ENCODE measurements around the gene PALM. TPM values are rescaled to one million over a fixed set of nuclear protein-coding genes. Genes with fewer than 3 reads are reported as not detected.
"Not testable (repeated sequence)": the region's sequence is repeated elsewhere in the genome, so short reads cannot be mapped to it uniquely, and the experiment has no call there.

PALM gene, protein sequence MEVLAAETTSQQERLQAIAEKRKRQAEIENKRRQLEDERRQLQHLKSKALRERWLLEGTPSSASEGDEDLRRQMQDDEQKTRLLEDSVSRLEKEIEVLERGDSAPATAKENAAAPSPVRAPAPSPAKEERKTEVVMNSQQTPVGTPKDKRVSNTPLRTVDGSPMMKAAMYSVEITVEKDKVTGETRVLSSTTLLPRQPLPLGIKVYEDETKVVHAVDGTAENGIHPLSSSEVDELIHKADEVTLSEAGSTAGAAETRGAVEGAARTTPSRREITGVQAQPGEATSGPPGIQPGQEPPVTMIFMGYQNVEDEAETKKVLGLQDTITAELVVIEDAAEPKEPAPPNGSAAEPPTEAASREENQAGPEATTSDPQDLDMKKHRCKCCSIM
- total RNA-seq = not detected

DNA sequence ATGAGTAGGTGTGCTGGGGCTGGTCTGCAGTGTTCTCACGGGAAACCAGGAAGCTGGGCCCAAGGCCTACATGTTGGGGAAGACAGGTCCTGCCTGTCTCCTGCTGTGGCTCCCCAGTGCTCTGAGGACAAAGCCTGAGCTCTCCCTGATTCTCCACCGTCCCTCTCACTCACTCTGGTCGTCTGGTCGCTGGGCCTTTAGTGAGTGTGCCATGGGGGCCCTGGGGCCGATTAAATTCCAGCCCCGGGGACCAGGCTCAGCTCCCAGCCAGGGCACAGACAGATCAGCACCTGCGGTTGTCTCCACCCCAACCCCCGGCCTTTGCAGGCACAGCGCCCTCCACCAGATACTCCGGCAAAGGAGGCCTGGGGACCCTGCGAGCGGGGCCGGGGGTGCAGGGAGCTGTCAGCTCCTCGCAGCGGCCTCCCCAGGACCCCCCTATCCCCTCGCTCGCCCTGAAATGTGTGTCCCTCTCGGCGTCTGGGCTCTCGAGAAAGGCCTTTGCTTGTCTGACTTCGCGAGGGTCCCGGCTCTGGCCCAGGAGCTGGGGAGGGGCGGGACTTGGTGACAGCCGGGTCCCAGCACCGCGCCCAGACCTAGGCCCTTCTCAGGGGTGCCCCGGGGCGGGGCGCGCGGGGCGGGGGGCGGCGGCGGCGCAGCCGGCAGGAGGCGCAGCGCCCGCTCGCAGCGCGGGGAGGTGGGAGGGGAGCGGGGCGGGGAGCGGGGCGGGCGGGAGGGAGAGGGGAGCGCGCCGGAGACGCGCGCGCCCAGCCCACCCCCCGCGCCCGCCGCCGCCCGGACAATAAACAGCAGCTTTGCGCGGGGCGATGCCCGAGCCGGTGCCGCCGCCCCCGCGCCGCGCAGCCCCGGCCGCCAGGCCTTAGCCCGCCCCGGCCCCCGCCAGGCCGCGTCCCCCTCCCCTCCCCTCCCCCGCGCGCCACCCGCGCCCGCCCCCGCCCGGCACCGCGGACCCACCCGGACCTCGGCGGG, at the start of gene PALM:
Gene PALM (plus strand): TSS at position 782 of the 990 bp plus-strand sequence. CDS start 212 bp downstream, outside the sequence.
- no peak for DNase-seq

DNA sequence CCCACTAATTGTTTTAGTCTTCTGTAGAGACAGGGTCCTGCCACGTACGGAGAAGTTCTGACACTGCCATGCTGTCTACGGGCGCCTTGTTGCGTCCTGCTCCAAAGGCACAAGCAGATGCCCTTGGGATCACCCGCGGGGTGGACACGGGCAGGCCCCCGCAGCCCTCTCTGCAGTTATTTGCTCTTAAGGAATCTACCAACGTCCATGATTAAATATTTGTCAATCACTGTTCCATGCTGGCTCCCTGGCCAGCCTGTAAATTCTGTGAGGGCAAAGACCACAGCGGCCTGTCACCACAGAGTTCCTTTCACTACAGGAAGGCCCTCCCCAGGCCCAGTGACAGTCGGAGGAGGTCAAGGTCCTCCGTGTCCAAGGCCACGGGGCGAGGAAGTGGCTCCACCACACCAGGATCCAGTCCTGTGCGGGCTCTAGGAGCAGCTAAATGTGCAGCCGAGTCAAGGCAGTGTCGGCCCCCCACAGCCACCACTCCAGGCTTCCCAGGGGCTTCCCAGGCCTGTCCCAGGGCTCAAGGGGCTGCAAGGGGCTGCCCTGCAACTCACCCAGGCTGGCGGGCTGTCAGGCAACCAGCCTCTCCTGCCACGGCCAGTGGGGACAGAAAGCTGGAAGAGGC, 47.8 kb upstream of the PALM start:
- no peak for DNase-seq

DNA sequence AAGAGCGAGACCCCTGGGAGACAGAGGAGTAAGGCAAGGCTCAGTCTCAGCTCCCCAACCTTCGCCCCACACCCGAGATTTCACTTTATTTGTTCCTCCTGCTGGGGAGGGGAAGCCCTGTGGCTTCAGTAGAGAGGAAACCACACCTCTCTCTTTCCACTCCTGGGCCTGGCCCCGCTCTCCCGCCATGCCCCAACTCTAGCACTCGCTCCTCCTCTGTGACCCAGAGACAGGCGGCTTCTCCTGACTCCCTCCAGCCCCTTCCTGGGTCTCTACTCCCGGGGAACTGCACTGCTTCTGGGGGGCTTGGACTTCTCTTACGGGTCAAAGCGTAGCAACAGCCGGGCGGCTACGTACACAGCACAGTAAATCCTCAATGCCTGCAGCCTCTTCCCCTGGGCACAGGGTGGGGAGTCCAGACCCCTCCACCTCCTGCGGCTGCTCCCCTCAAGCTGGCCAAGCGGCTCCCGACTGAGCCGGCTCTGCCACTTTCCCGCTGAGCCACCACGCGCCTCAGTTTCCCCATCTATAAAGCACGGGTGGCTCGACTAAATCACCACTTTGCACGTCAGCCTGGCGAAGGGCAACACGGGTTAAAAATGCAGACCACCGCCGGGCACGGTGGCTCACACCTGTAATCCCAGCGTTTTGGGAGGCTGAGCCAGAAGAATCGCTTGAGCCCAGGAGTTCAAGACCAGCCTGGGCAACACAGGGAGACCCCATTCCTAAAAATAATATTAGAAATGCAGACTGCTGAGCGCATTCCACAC, 47.1 kb upstream of the PALM start:
- DNase-seq = peak; percentile 54

DNA sequence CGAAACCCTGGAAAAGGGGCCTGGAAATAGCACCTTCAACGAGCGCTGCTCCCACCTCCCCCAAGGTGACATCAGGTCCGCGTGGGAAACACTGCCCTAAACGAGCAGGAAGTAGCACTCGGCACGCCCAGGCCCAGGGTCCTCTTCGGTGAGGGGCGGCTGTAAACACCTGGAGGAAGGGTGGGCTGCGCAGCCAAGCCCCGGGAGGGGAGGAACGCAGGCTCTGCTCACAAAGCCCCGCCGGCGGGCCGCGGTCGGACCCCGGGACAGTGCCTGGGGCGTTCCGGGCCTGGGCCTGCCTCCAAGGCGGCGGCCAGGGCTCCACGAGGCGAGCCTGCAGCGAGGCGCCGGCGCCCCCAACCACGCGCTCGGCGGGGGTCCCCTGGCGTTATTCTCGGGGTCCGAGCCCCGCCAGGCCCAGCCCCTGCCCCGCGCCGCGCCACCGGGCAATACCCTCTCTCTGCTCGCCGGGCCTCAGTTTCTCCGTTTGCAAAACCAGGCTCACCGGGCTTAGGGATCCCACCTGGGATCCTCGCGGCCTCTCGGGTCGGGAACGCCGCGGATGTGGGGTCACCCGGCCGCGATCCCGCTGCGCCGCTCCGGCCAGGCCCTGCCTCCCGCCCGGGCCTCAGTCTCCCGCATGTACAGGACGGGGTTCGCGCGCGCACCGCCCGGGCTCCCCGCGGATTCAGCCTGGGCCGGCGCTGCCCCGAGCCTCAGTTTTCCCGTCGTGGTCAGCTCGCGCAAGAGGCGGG, 46.4 kb upstream of the PALM start:
- DNase-seq = peak; percentile 61

DNA sequence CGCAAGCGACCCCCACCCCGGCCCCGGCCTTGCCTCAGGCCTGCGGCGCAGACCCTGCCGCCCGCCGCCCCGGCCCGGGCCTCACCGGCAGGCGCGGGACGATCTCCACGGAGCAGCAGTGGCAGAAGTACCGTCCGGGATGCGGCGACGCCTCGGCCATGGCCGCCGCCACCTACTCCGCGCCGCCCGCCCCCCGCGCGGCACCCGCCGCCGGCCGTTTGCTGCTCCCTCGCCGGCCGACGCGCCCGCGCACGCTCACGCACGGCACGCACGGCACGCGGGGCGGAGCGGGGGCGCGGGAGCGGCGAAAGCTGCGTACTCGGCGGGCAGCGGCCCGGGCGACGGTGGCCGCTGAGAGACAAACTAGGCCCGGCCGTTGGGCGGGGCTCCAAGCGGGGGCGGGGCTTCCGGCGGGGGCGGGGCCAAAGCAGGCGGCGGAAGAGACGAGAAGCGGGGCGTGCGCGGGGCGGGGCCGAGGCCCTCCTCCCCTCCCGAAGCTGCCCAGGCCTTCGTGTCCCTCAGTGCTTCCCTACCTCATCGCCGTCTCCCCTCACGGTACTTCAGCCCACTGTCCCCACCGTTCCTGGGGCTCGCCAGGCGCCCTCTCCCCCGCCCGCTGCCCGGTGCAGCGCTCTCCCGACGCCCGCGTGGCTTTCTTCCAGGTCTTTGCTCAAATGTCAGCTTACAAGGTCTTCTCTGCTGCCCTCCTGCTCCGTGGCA, 45.6 kb upstream of the PALM start, which contains the start of gene RNF126:
Gene RNF126 (minus strand): TSS at position 253 of the 720 bp plus-strand sequence. CDS start 93 bp downstream, at position 160.
- peak; percentile 87 for DNase-seq

DNA sequence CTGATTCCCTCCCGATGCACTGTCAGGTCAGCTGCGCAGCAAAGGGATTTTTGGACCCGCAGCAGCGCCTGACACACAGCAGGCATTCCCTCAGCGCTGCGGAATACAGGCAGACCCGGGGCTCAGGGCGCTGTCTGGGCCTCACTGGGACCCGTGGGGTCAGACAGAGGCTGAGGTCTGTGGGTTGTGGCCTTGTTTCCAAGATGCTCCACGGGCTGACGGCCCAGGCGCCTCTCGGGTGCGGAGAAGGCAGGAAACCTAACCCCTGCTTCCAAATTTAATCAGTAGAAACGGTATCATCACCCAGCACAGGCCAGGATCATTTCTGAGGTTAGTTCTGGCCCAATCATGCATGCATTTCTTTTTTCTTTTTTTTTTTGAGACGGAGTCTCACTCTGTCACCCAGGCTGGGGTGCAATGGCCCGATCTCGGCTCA, 45.0 kb upstream of the PALM start:
- DNase-seq = no peak

DNA sequence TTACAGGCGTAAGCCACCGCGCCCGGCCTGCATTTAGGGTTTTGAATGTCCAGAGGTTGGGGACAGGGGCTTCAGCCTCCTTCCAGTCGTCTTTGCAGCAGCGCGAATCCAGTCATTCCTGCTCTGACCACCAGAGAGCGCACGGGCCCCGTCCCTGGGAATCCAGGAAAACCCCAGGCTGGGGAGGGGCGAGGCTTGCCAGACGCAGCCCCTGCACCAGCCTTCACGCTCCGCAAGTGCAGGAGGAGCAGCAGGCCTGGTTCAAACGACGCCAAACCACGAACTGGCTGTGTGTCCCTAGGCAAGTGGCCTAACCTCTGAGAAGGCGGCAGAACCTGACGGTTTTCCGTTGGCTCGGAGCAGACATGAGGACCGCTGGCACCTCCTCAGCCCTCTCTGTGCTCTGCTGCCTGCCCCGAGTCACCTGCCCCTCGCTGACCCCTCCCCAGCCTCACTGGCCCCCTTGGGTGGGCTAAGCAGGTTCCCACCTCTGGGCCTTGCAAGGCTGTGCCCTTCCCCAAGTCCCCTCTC, 43.8 kb upstream of the PALM start:
- DNase-seq = peak; percentile 82

DNA sequence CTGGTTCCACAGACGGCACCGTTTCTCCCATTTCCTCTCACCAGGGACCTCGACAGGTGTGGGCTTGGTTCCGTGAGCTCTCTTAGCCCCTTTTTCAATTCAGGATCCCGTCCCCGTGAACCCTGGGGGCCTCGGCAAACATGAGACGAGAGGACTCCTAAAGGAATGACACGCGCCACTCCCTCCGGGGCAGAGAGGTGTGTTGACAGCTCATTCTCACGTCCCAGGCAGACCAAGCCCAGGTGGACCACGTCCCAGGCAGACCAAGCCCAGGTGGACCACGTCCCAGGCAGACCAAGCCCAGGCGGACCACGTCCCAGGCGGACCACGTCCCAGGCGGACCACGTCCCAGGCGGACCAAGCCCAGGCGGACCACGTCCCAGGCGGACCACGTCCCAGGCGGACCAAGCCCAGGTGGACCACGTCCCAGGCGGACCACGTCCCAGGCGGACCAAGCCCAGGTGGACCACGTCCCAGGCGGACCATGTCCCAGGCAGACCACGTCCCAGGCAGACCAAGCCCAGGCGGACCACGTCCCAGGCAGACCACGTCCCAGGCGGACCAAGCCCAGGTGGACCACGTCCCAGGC, 41.7 kb upstream of the PALM start:
- DNase-seq = not testable (repeated sequence)

DNA sequence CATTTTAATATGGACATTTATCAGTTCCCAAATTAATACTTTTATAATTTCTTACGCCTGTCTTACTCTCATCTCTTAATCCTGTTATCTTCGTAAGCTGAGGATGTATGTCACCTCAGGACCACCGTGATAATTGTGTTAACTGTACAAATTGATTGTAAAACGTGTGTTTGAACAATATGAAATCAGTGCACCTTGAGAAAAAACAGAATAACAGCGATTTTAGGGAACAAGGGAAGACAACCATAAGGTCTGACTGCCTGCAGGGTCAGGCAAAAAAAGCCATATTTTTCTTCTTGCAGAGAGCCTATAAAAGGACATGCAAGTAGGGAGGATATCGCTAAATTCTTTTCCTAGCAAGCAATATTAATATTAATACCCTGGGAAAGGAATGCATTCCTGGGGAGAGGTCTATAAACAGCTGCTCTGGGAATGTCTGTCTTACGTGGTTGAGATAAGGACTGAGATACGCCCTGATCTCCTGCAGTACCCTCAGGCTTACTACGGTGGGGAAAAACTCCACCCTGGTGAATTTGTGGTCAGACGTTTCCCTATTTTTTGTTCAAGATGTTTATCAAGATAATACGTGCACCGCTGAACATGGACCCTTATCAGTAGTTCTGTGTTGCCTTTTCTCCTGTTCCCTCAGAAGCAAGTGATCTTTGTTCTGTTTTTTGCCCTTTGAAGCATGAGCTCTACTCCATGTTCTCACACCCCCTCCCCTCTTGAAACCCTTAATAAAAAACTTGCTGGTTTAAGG, 39.9 kb upstream of the PALM start:
- not testable (repeated sequence) for DNase-seq

DNA sequence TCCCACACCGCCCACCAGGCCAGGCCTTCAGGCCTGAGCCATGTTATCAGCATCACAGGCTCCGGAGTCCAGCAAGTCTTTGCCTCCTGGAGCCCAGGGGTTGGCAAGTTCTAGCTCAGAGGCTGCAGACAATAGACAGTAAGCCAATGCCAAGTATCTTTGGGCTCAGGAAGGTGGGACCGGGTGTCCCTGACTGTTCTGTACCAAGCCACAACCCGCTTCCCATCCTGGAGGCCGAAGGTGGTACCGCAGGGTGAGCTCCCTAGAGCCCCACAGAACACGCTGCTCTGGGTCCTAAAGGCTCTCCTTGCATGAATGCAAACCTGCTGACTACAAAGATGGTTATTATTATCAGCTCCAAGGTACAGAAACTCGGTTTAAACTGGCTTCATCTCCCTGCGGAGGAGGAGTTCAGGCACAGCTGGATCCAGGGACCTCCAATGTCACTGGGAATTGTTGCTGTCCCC, 38.1 kb upstream of the PALM start:
- DNase-seq = no peak

DNA sequence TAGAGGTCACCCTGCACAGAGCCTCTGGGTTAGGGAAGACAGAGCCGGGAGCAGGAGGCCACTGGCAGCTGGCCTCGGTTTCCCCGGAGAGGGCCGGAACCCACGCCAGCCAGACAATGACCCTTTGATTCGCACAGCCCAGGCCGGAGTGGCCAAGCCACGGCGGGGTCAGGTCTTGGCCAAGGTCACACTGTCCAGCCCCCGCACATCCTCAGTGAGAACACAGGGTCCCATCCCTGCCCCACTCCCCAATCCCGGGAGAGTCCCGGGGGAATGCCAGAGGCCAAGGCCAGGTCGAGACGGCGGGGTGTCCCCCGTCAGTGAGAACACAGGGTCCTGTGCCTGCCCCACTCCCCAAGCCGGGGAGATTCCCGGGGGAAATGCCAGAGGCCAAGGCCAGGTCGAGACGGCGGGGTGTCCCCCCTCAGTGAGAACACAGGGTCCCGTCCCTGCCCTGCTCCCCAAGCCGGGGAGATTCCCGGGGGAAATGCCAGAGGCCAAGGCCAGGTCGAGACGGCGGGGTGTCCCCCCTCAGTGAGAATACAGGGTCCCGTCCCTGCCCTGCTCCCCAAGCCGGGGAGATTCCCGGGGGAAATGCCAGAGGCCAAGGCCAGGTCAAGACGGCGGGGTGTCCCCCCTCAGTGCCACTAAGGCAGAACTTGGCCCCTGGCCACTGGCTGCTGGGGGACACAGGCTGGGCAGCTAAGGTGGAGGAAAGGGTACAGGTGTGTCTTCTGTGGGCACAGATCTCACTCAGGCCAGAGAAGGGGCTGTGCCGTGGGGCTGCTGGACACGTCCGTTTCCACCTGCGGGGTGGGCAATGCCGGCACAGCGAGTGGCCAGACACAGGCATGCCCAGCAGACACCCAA, 34.2 kb upstream of the PALM start:
- DNase-seq = no peak

DNA sequence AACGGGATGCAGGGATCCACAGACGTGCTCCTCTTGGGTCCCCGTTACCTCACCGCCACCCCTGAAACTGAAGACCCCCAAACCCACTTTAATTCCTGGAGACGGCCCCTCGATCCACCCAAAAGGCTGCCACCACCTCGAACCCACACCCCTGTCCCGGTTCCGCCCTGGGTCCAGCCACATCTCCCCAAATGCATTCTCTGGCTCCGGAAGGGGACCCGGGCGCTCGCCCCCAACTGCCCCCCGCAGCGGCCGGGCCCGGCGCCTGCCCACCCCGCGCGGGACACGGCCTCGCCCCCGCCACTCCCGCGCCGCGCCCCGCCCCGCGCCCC, 32.8 kb upstream of the PALM start:
- DNase-seq = no peak

DNA sequence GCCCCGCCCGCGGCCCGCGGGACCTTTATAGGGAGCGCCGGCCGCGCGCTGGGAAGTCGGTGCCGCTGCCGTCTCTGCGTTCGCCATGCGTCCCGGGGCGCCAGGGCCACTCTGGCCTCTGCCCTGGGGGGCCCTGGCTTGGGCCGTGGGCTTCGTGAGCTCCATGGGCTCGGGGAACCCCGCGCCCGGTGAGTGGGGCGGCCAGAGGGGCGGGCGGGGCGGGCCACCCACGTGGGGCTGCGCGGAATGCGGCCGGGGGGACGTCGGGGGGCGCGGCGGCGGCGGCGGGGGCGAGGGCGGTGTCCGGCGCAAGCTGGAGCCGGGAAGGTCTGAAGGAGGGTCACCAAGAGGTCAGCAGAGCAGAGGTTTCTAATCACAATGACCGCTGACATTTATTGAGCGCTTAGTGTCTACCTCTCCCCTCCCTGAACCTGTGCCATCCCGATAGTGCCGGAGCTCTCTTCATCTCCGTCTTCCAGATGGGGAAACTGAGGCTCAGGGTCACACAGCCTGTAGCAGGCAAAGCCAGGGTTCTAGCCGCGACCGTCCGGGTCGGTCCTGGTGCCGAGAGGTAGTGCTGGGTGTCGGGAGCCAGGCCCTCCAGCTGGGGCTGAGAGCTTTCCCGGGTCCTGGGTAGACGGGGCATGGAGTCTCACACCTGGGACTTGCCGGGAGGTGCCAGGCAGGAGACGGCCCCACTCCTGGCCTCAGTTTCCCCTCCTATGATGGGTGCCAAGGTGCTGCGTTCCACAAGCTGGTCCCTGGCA, 32.2 kb upstream of the PALM start, which contains the start of gene FSTL3:
Gene FSTL3 (plus strand): TSS at position 54 of the 767 bp plus-strand sequence. CDS start 32 bp downstream, at position 86.
- no peak for DNase-seq

DNA sequence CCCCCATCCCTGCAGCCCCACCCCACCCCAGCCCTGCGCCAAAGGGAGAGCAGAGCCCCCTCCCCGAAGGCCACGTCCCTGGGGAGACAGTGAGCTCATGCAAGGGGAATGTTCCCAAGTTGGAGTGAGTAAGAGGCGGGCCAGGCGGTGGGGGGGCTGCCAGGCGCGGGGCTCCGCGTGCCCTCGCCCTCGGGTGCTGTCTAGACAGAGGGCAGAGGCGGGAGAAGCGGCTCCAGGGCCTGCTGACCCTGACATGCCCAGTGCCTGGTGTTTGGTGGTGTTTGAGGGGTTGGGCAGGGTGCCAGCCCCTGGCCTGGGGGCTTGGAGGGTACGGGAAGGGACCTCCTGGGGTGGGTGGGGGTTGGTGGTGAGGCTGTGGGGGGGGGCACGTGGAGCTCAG, 31.5 kb upstream of the PALM start:
- DNase-seq = no peak

DNA sequence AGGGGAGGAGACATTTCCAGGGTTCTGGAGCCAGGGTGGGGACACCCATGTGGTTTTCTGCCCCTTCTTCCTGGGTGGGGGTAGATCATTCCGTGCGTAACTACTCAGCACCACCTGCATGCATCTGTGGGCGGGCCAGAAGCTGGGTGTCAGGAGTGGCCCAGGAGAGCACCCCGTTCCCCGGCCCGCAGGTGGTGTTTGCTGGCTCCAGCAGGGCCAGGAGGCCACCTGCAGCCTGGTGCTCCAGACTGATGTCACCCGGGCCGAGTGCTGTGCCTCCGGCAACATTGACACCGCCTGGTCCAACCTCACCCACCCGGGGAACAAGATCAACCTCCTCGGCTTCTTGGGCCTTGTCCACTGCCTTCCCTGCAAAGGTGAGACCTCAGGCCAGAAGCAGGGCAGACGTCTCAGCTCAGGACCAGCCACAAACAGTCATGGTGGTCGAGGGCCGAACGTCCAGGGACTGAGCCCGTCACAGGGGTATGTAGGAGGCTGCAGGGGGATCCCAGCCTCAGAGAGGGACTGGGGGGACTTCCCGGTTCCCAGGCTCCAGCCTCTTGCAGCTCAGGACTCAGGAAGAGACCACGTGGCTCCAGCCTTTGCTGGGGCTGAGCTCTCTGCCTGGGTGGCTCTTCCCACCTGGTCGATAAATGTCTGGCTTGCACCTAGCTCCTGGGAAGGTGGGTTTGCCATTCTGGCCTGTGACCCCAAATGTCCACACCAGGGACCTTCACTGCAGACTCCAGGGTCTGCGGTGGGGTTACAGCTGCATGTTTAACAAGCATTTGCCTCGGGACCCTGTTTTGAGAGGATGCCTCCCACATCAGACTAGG, 30.9 kb upstream of the PALM start:
- DNase-seq = no peak

DNA sequence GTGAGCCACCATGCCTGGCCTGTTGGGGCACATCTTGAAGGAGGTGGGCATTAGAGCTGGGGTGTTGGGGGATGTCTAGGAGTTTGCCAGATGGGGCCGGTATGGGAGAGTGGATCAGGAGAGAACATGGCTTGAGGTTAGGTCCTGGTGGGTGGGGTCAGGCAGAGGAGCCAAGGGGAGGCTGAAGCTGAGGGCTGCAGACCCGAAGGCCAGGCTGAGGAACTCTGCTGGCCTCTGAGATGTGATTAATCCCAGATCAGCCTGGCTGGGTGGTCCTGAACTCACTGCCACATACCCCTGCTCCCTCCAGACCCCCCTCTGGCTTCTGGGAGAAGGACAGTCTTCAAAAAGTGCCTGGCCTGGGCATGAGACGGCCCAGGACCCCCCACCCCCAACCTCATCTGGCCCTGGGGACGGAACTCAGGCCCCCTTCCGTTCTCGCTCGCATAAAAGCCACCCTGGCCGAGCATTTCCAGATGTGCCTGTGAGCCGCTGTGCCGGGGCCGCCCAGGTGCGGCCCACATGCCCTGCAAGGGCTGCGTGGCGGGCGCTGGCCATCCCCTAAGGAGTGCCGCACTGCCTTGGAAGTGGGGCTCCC, 29.8 kb upstream of the PALM start:
- DNase-seq = no peak

Measured in effector CD4-positive, alpha-beta T cell (primary cell).